IMR-90 (cell line): ENCODE results near the gene TGFB2. TPM values are rescaled to one million over a fixed set of nuclear protein-coding genes. Genes with fewer than 3 reads are reported as not detected.

Experiments
- ATAC-seq: fragments of 200-7000 bp; cut with Tn5 transposase; 2 replicates; pipeline ENCODE4 v1.9.1; 2020; ENCODE audit warnings: low read depth, mild to moderate bottlenecking, moderate library complexity
- BruUV-seq: library from RNA; stranded (reverse); fragments of 400-500 nt; replicated peaks from 2 replicates; lab custom pipeline; 2021; lab: Mats Ljungman, UMichigan
- CTCF ChIA-PET: fragments of 300-600 bp; formaldehyde crosslinking; extraction: SDS; loops from one replicate; lab custom pipeline; 2021; ENCODE audit warnings: antibody characterized with exemption; lab: Yijun Ruan, JAX
- POLR2A ChIA-PET: fragments of 300-600 bp; sonication (Branson Sonifier 250); formaldehyde crosslinking; loops from one replicate; lab custom pipeline; 2022; ENCODE audit warnings: antibody characterized with exemption; ENCODE audit not compliant: unreplicated experiment; lab: Charles Lee
- DNase-seq: peaks from one replicate; pipeline ENCODE4 v3.0.0; 2013
- H2AFZ ChIP-seq: replicated peaks from 2 replicates; pipeline ENCODE3; 2013; ENCODE audit warnings: low read length, mild to moderate bottlenecking; ENCODE audit not compliant: poor library complexity
- H2AK5ac ChIP-seq: 2 replicates; pipeline ENCODE4 v1.6.1; 2013; ENCODE audit warnings: low read depth, low read length, inconsistent platforms
- H2AK9ac ChIP-seq: replicated peaks from 2 replicates; pipeline ENCODE3; 2013; ENCODE audit warnings: mild to moderate bottlenecking, low read depth, low read length, moderate library complexity; ENCODE audit not compliant: poor library complexity
- H2BK120ac ChIP-seq: 2 replicates; pipeline ENCODE4 v1.6.1; 2013; ENCODE audit warnings: low read depth, low read length, inconsistent platforms
- H2BK15ac ChIP-seq: 3 replicates; pipeline ENCODE4 v1.6.1; 2013; ENCODE audit warnings: low read depth, low read length, inconsistent platforms
- H2BK20ac ChIP-seq: 2 replicates; pipeline ENCODE4 v1.6.1; 2013; ENCODE audit warnings: low read depth, mild to moderate bottlenecking, inconsistent platforms, low read length, moderate library complexity
- H2BK5ac ChIP-seq: 2 replicates; pipeline ENCODE4 v1.6.1; 2013; ENCODE audit warnings: mild to moderate bottlenecking, low read depth, low read length, inconsistent platforms; ENCODE audit not compliant: poor library complexity, severe bottlenecking
- H3K14ac ChIP-seq: replicated peaks from 2 replicates; pipeline ENCODE4 v1.6.1; 2013; ENCODE audit warnings: low read depth, low read length, inconsistent platforms
- H3K18ac ChIP-seq: 2 replicates; pipeline ENCODE4 v1.6.1; 2013; ENCODE audit warnings: low read depth, low read length, control low read depth
- H3K23ac ChIP-seq: 2 replicates; pipeline ENCODE4 v1.6.1; 2013; ENCODE audit warnings: low read depth, low read length, inconsistent platforms
- H3K27ac ChIP-seq: 2 replicates; pipeline ENCODE4 v1.5.1; 2013; ENCODE audit warnings: mild to moderate bottlenecking, control low read depth, low read length; ENCODE audit not compliant: insufficient read depth
- H3K27me3 ChIP-seq: 2 replicates; pipeline ENCODE4 v1.6.1; 2013; ENCODE audit warnings: low read length; ENCODE audit not compliant: control insufficient read depth, insufficient read depth
- H3K36me3 ChIP-seq: 2 replicates; pipeline ENCODE4 v1.6.1; 2013; ENCODE audit warnings: low read length, mixed read lengths; ENCODE audit not compliant: control insufficient read depth, insufficient read depth
- H3K4ac ChIP-seq: 2 replicates; pipeline ENCODE4 v1.6.1; 2013; ENCODE audit warnings: low read depth, low read length, inconsistent platforms
- H3K4me1 ChIP-seq: 2 replicates; pipeline ENCODE4 v1.6.1; 2013; ENCODE audit warnings: low read length, mixed read lengths; ENCODE audit not compliant: control insufficient read depth, insufficient read depth
- H3K4me2 ChIP-seq: 2 replicates; pipeline ENCODE4 v1.6.1; 2013; ENCODE audit warnings: low read depth, mild to moderate bottlenecking, control low read depth, low read length, moderate library complexity
- H3K4me3 ChIP-seq: 2 replicates; pipeline ENCODE4 v1.5.1; 2013; ENCODE audit warnings: low read depth, mild to moderate bottlenecking, control low read depth, low read length, moderate library complexity; ENCODE audit not compliant: insufficient read depth
- H3K56ac ChIP-seq: 2 replicates; pipeline ENCODE4 v1.6.1; 2013; ENCODE audit warnings: low read length, inconsistent platforms; ENCODE audit not compliant: insufficient read depth; ENCODE audit errors: extremely low read depth
- H3K79me1 ChIP-seq, 2 experiments: 2 replicates each; pipeline ENCODE4 v1.6.1; 2013; ENCODE audit warnings: low read length in 2 of 2, inconsistent platforms in 1 of 2, low read depth in 1 of 2
- H3K9ac ChIP-seq: 2 replicates; pipeline ENCODE4 v1.6.1; 2013; ENCODE audit warnings: low read depth, low read length, control low read depth
- H3K9me1 ChIP-seq: 2 replicates; pipeline ENCODE4 v1.6.1; 2013; ENCODE audit warnings: low read length, inconsistent platforms; ENCODE audit not compliant: insufficient read depth
- H3K9me3 ChIP-seq: 2 replicates; pipeline ENCODE4 v1.6.1; 2013; ENCODE audit warnings: low read length; ENCODE audit not compliant: control insufficient read depth, insufficient read depth
- H4K20me1 ChIP-seq: 2 replicates; pipeline ENCODE4 v1.6.1; 2013; ENCODE audit warnings: low read length, inconsistent platforms; ENCODE audit not compliant: insufficient read depth
- H4K5ac ChIP-seq: 2 replicates; pipeline ENCODE4 v1.6.1; 2013; ENCODE audit warnings: mild to moderate bottlenecking, low read depth, low read length, control low read depth
- H4K8ac ChIP-seq, 2 experiments: 2 replicates each; pipeline ENCODE4 v1.6.1; 2013; ENCODE audit warnings: low read depth in 2 of 2, low read length in 2 of 2, control low read depth in 1 of 2, inconsistent platforms in 1 of 2
- H4K91ac ChIP-seq: 2 replicates; pipeline ENCODE4 v1.6.1; 2013; ENCODE audit warnings: low read depth, low read length, inconsistent platforms; ENCODE audit not compliant: insufficient read depth
- BHLHE40 ChIP-seq: fragments of 150-350 bp; IDR thresholded peaks from 2 replicates; pipeline ENCODE4 v1.6.1; 2016; ENCODE audit warnings: mild to moderate bottlenecking, low read depth, low read length
- CEBPB ChIP-seq: IDR thresholded peaks from 2 replicates; pipeline ENCODE4 v1.6.1; 2012; ENCODE audit warnings: low read depth, low read length, improper control_type of control experiment
- CTCF ChIP-seq: conservative IDR thresholded peaks from 2 replicates; pipeline ENCODE4 v1.5.1; 2012; ENCODE audit warnings: mild to moderate bottlenecking, low read depth, low read length, improper control_type of control experiment
- ELK1 ChIP-seq: fragments of 150-350 bp; IDR thresholded peaks from 2 replicates; pipeline ENCODE4 v1.6.1; 2016; ENCODE audit warnings: low read depth, mild to moderate bottlenecking, low read length, moderate library complexity, borderline replicate concordance
- FOS ChIP-seq: fragments of 150-350 bp; IDR thresholded peaks from 2 replicates; pipeline ENCODE4 v1.6.1; 2016; ENCODE audit warnings: low read depth, low read length
- MAFK ChIP-seq: IDR thresholded peaks from 2 replicates; pipeline ENCODE4 v1.6.1; 2012; ENCODE audit warnings: low read depth, low read length, improper control_type of control experiment
- MAZ ChIP-seq: IDR thresholded peaks from 2 replicates; pipeline ENCODE4 v1.6.1; 2012; ENCODE audit warnings: low read depth, mild to moderate bottlenecking, low read length, improper control_type of control experiment, moderate library complexity, borderline replicate concordance
- MXI1 ChIP-seq: IDR thresholded peaks from 2 replicates; pipeline ENCODE4 v1.6.1; 2012; ENCODE audit warnings: low read depth, mild to moderate bottlenecking, low read length, moderate library complexity, borderline replicate concordance
- NFE2L2 ChIP-seq: fragments of 150-350 bp; IDR thresholded peaks from 2 replicates; pipeline ENCODE4 v1.6.1; 2016; ENCODE audit warnings: low read depth, mild to moderate bottlenecking, low read length
- POLR2A ChIP-seq: IDR thresholded peaks from 2 replicates; pipeline ENCODE4 v1.6.1; 2012; ENCODE audit warnings: mild to moderate bottlenecking, low read depth, low read length
- RAD21 ChIP-seq: IDR thresholded peaks from 2 replicates; pipeline ENCODE4 v1.6.1; 2012; ENCODE audit warnings: low read length, improper control_type of control experiment
- RCOR1 ChIP-seq: IDR thresholded peaks from 2 replicates; pipeline ENCODE4 v1.6.1; 2012; ENCODE audit warnings: mild to moderate bottlenecking, low read length, improper control_type of control experiment; ENCODE audit not compliant: insufficient replicate concordance
- SMC3 ChIP-seq: fragments of 150-350 bp; IDR thresholded peaks from 2 replicates; pipeline ENCODE4 v1.6.1; 2016; ENCODE audit warnings: low read depth, mild to moderate bottlenecking, antibody characterized with exemption, low read length, moderate library complexity
- USF2 ChIP-seq: fragments of 150-350 bp; IDR thresholded peaks from 2 replicates; pipeline ENCODE4 v1.6.1; 2017; ENCODE audit warnings: mild to moderate bottlenecking, antibody characterized with exemption, low read length, low read depth
- dilution Hi-C: fragments of 300-500 bp; cut with HindIII; formaldehyde crosslinking; loops from one replicate; pipeline ENCODE4 v1.14.3; 2018; ENCODE audit warnings: low sequenced_read_pairs; ENCODE audit not compliant: unreplicated experiment
- in situ Hi-C: fragments of 300-500 bp; cut with MboI; formaldehyde crosslinking; loops from 3 replicates; pipeline ENCODE4 v1.14.3; 2019; ENCODE audit warnings: low sequenced_read_pairs, inconsistent platforms, mixed read lengths
- intact Hi-C: fragments of 100-400 bp; cut with micrococcal nuclease; formaldehyde crosslinking; loops from 2 replicates; pipeline ENCODE4 v1.10.0; 2022
- polyA plus RNA-seq, 3 experiments: library from polyadenylated mRNA; depleted of rRNA; stranded (reverse); fragments of >200 nt; gene quantifications; 2 replicates each; pipeline ENCODE4 v1.2.3, GENCODE V29; 2012; ENCODE audit warnings: low replicate concordance in 1 of 3
- total RNA-seq: library from RNA; depleted of rRNA; stranded (reverse); fragments of >200 nt; gene quantifications from 2 replicates; pipeline ENCODE4 v1.2.3, GENCODE V29; 2012

Gene TGFB2
- total and polyA plus RNA-seq, 2 of the 4 experiments (the other 2 are of a cell fraction), result 3.7 to 3.8 TPM

GRCh38 chr1:218332416-218332815, 12.7 kb upstream of the TGFB2 start:
- 0 out of 2 replicates have a peak, but pooled peaks cover 2% of the 10 kb centered on the region for H3K4me1 ChIP-seq
- no peak overlapping the region for H2AK5ac ChIP-seq
- no peak overlapping the region for H2BK5ac ChIP-seq
- no peaks in the 10 kb centered on the region for H3K36me3 ChIP-seq
- H2AK9ac ChIP-seq, result no peak overlapping the region
- H3K9me3 ChIP-seq, result no peaks in the 10 kb centered on the region
- no peak overlapping the region for H3K4me3 ChIP-seq
- ATAC-seq, result peak; percentile 30; the same call in 1 of the 2 replicates
- POLR2A ChIA-PET, result no interaction called here
- H3K4ac ChIP-seq, result no peak overlapping the region
- no peaks in the 10 kb centered on the region for H3K27me3 ChIP-seq
- TF ChIP-seq BHLHE40 (no peak), RAD21 (0 out of 2 replicates have a peak, but pooled peaks have one; percentile 5), USF2 (no peak), MAFK (no peak), SMC3 (no peak), CEBPB (no peak), FOS (peak; percentile 39), POLR2A (no peak), RCOR1 (no peak), ELK1 (no peak), MXI1 (no peak), CTCF (no peak), NFE2L2 (no peak), MAZ (no peak)
- no peaks in the 10 kb centered on the region for H4K20me1 ChIP-seq
- no peak overlapping the region for H2AFZ ChIP-seq
- H3K4me2 ChIP-seq, result no peak overlapping the region
- H3K27ac ChIP-seq, result no peak overlapping the region
- H3K18ac ChIP-seq, result no peak overlapping the region
- intact Hi-C loops (loop anchor here (5.0 to 10.0 kb wide), 4 partner anchors 872 to 1235 kb away; no protein-coding TSS in a partner anchor), in situ Hi-C loops (no loop called here), dilution Hi-C loops (no loop called here)
- CTCF ChIA-PET, result no interaction called here
- no peak overlapping the region for H2BK120ac ChIP-seq
- no peak overlapping the region for H3K56ac ChIP-seq
- H3K9me1 ChIP-seq, result peaks cover 3% of the 10 kb centered on the region; the same call in 1 of the 2 replicates
- H4K91ac ChIP-seq, result no peak overlapping the region
- BruUV-seq, result no TSS peak
- H3K14ac ChIP-seq, result no peak overlapping the region
- DNase-seq, result peak; percentile 68
- no peak overlapping the region for H4K5ac ChIP-seq
- H2BK15ac ChIP-seq, result no peak overlapping the region
- no peak overlapping the region for H4K8ac ChIP-seq
- H3K23ac ChIP-seq, result no peak overlapping the region
- no peaks in the 10 kb centered on the region for H3K79me1 ChIP-seq
- no peak overlapping the region for H2BK20ac ChIP-seq
- H3K9ac ChIP-seq, result no peak overlapping the region
